ENCODE measurements around the gene PRR7.
A peak's percentile ranks its signal among the peaks of the same experiment; 100 is the strongest.

The PRR7 gene

DNA sequence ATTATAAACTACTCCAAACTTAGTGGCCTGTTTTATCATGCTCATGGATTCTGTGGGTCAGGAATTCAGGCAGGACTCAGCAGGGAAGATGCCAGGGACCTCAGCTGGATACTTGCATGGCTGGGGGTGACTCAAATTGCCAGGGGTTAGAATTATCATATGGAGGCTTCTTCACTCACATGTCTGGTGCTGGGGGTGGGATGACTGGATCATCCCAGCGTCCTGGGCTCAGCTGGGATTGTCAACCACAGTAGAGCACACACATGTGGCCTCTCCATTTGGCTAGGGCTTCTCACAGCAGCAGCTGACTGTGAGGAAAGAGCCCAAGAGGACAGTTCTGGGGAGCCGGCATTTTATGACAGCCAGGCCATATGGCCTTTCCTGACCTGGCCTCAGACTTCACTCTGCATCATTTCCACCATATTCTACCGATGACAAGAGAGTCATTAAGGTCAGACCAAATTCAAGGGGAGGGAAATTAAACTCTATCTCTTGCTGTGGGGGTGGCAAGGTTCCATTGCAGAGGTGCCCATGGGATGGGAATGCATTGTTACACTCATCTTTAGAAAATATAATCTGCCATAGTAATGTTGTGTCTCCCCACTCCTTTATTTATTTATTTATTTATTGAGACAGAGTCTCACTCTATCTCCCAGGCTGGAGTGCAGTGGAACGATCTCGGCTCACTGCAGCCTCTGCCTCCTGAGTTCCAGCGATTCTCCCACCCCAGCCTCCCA is 25.4 kb upstream of the PRR7 start:
- DNase-seq (ENCODE audit: insufficient read length, low spot score) (no peak), FAIRE-seq (no peak)

DNA sequence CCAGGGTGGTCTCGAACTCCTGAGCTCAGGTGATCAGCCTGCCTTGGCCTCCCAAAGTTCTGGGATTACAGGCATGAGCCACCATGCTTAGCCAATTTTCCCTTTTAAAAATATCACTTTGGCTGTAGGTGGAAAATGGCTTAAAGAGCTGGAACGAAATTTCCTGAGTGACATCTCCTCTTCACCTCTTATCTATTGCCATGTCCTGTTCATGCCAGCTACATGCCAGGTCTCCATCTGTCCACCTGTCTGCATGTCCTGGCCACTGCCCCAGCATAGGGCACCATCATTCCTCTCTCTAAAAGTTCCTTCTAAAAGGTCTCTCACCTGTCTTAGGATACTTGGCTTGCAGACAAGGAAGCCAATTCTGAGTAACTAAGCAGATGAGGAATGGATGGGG is 22.9 kb upstream of the PRR7 start:
- DNase-seq (ENCODE audit: insufficient read length, low spot score) (no peak), FAIRE-seq (no peak)

DNA sequence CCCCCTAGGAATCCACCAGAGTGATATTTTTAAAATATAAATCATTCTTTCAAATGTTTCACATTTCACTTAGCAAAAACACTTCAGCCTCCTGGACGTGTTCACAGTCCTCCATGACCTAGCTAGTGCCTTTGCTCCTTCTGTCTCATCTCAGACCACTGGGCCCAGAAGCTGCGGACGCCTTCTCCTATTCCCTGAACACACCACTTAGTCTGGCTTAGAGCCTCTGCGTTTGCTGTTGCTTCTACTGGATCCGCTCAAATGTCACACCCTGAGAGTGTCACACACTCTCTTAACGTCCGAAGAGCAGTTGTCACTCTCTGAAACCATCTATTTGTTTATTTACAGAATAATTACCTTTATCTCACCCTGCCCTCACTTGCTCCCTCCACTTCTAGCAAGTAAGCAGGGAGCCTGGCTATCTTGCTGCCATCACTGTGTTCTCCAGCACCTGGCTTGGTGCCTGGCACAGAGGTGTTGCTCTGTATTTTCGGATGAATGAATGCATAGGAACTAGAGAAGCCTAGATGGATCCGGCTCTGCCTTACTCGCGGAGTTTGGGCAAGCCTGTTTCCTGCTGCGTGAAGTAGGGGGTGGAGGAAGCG is 21.3 kb upstream of the PRR7 start:
- FAIRE-seq = no peak
- DNase-seq (ENCODE audit: insufficient read length, low spot score) = no peak

DNA sequence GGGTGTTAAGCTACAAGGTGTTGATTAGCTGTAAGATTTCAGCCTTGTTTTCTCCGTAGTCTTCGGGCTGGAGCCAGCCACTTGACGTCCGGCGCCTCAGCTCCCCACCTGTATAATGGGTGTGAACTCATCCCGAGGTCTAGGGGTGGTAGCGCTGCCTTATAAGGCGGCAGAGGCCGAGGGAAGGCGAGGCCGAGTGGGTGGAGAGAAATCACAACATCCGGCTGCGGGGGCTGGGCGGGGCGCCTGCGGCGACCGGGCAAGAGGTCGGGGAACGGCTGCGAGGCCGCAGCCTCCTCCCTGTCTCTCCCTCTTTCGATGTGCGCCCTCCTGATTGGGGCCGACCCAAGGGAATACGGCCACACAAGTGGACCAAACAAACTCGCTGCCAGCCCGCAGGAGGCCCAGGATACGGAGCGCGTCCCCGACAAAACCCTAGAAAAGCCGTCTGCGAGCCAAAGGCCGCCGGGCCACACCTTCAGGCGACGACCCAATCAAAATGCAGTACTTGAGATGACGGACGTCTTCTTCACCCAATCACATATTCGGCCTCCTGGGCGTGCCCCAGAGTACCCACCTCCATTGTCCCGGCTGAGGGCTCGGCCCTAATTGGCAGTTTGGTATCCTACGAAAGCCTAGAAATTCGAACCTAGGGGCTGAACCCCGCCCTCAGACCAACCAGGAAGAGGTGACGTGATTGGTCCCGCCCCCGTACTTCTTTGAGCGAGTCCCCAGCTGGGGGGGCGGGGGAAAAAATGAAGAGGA is 20.6 kb upstream of the PRR7 start:
- FAIRE-seq = peak; percentile 95
- DNase-seq (ENCODE audit: insufficient read length, low spot score) = peak; percentile 94

DNA sequence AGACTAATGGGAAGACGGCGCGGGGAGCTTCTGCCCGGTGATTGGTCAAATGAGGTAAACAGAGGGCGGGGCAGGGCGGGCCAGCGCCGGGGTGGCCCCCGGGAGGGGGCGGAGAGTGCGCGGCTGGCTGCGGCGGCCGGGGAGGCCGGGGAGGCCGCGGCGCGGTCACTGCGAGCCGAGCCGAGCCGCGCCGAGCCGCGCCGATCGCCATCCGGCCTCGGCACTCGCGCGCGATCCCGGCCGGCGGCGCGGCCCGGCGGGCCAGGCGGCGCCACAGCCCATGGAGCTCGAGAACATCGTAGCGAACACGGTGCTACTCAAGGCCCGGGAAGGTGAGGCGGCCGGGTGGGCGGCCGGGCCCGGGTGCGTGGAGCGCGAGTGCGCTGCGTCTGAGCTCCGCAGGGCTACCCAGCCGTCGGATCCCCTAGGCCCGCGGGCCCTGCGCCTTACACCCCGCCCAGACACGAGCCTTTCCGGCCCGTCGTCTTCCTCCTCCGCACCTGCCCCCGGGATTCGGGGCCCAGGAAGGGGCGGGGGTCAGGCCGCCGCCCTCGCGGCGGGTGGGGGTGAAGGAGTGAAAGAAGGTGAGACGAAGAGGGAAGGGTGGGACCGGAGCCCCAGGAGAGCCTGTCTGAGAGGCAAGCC is 19.9 kb upstream of the PRR7 start, which contains the start of gene GRK6:
TSS of gene GRK6 (plus strand) at position 111 of the 645 bp plus-strand sequence. CDS start at position 281, 170 bp downstream.
- DNase-seq (ENCODE audit: insufficient read length, low spot score) (no peak), FAIRE-seq (no peak)

DNA sequence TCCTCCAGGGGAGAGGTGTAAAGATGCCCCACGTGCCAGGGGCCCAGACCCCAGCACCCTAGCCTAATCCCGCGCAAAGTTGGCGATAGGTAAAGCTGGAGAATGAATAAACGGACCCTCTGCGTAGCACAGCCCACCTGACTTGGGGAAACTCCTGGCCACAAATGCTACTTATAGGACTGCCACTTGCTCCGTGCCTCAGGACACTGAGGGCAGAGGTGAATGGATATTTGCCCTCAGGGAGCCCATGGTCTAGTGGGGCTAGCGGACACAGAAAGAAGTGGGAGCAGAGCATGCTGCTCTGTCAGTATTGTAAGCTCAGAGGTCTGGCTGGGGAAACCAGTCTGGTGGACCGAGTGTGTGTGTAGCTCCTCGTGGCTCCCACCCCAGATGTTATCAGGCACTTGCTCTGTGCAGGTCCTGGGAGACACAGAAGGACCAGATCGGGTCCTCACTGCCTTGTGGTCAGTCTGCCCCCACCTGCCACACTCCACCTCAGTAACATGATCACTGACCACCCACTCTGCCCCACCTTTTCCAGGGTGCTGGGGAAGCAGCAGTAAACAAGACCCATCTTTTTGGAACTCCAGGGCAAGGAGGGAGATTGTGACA is 19.3 kb upstream of the PRR7 start:
- no peak for FAIRE-seq
- no peak for DNase-seq (ENCODE audit: insufficient read length, low spot score)

DNA sequence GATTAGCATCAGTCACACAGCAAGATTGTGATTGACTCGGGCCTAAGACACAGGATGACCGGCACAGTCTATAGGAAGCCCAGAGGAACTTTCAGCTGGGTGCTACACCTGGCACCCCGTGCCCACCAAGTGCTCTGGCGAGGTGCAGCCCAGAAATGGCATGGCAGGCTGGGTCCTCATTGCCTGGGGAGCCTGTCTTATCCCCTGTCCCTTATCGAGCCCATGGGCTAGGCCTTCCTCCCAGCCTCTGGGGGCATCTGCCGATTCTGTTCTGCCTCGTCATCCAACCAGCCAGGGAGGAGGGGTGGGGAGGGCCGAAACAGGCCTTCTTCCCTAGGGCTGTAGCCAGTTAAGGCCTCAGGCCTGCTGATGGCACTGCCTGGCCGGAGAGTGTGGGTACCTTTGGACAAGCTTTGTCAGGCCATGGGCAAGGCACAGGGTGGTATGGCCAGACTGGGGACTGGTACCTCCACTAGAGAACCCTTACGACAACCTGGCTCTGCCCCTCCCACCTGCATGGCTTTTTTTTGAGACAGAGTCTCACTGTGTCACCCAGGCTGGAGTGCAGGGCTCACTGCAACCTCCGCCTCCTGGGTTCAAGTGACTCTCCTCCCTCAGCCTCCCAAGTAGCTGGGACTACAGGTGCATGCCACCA is 18.6 kb upstream of the PRR7 start:
- DNase-seq (ENCODE audit: insufficient read length, low spot score) (no peak), FAIRE-seq (peak; percentile 81)

DNA sequence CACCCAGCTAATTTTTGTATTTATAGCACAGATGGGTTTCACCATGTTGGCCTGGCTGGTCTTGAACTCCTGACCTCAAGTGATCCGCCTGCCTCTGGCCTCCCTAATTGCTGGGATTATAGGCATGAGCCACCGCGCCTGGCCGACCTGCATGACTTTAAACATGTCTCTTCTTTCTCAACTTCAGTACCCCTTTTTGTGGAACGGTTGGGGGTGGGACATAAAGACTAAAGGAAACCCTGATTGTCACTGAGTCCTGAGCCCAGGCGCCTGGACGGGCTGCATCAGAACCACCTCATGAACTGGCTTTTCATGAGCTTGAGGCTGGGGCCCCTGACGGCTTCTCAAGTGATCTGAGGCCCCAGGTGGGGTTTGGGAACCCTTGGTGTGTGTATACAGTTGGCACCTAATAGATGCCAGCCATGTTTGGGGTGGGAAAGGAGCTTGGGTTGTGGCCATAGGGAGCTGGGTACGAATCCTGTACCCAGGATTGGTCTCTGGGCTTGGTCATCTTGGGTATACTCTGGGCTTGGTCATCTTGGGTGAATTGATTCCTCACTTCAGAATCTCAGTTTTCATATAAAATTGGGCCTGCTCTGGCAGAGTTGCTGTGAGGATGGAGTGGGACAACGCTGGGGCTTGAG is 17.9 kb upstream of the PRR7 start:
- FAIRE-seq = no peak
- DNase-seq (ENCODE audit: insufficient read length, low spot score) = no peak

DNA sequence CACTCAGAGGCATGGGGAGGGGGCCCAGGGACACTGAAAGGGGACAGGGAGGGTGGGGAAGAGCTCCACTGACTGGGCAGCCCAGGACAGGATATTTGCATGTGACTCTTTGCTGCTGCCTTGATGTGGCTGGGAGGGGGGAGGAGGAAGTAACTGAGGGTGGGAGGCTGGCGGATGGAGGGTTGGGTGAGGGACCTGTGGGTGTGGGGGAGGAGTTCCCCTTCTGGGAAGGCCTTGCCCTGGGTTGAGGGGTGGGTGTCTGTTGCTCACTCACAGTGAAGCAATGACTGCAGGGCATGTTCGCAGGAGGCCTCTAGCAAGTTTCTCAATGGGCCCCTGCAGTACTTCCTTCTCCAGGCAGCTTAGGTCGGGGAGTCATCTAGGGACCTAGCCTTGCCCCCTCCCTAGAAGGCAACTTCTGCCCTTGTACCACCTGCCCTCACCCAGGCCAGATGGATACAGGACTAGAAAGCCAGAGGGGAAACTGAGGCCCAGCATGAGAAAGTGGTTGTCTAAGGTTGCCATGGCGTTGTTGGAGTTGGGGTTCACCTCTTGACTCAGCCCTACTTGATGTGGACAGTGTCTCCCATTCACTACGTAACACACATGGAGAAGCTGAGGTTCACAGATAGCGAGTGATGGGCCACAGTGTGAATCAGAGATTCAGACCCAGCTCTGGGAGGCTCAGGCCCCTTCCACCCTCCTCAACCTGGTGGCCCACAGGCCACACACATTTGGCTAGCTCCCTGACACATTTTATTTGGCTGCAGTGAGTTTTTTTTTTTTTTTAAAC is 17.2 kb upstream of the PRR7 start:
- FAIRE-seq = peak; percentile 83
- DNase-seq (ENCODE audit: insufficient read length, low spot score) = no peak

DNA sequence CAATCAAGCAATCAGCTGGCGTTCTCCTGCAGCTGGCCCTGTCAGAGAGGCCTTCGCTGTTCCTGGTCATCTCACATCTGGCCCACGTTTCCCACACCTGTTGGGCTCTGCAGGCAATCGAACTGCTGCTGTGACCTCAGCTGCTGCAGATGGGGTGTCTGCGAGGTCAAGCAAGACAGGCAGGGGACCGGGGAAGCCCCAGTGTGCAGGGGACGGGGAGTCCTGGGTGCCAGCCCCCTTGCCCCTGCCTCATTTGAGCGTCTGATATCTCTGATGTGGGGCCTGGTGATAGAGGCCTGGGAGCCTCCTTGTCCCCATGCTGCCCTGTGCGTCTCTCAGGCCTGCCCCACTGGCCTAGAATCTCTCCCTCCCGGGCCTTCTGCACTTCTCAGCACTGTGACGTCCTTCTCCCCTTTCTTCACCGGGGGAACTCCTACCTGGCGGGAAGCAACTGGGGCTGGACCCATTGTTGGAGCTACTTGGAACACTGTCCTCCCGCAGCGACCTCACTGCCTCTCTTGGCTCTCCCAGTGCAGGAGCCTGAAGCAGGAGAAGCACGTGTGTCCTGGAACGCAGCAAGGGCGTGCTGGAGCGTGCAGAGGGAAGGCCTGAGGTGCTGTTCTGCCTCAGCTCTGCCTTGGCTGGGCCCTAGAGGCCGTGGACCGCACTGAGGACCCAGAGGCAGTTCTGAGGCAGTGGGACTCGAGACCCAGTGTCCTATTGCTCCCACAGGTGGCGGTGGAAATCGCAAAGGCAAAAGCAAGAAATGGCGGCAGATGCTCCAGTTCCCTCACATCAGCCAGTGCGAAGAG is 16.3 kb upstream of the PRR7 start:
- DNase-seq (ENCODE audit: insufficient read length, low spot score) (no peak), FAIRE-seq (peak; percentile 81)

DNA sequence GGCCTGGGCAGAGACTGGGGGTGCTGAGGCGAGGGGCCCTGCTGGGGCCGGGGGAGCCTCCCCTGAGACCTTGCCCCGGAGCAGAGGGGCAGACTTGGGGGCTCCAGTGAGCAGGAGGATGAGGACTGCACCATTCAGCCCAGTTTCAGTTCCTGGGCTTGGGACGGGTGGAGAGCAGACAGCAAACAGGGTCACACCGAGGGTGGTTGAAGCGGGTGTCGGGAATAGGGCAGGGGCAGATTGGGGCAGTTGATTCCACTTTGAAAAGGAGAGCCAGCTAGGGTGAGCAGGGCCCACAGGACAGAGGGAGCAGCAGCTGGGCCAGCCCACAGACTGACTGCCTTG is 15.7 kb upstream of the PRR7 start:
- DNase-seq (ENCODE audit: insufficient read length, low spot score) (no peak), FAIRE-seq (peak; percentile 74)

DNA sequence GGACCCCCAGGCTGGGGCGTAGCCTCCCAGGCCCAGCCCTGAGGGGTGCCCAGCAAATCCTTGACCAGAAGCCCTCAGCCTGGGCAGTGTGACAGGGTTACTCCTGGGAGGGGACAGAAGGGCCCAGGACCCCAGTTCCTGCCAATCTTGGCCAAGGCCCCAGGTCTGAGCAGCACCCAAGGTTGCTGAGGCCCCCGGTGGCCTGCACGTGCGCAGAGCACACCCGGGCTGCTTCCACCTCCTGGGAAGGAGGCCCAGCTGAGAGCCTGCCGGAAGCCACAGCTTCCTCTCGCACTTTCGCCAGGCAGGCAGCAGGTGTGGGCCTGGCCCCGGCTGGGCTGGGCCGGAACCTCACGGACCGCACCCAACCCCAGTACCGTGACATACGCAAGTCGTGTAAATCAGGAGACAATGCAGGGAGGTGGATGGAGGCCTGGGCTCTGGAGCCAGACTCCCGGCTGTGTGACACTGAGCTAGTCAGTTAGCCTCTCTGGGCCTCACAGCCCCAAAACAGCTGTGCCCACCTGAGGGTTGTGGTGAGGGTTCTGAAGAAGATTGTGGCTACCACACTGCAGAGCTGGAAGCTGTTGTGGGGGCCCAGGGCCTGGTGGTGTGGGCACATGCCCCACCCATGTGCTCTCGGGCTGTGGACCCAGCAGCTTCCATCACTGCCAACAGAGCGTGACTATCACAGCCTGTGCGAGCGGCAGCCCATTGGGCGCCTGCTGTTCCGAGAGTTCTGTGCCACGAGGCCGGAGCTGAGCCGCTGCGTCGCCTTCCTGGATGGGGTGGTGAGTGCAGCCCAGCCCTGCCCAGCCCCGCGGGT is 15.1 kb upstream of the PRR7 start:
- FAIRE-seq = peak; percentile 97
- no peak for DNase-seq (ENCODE audit: insufficient read length, low spot score)

DNA sequence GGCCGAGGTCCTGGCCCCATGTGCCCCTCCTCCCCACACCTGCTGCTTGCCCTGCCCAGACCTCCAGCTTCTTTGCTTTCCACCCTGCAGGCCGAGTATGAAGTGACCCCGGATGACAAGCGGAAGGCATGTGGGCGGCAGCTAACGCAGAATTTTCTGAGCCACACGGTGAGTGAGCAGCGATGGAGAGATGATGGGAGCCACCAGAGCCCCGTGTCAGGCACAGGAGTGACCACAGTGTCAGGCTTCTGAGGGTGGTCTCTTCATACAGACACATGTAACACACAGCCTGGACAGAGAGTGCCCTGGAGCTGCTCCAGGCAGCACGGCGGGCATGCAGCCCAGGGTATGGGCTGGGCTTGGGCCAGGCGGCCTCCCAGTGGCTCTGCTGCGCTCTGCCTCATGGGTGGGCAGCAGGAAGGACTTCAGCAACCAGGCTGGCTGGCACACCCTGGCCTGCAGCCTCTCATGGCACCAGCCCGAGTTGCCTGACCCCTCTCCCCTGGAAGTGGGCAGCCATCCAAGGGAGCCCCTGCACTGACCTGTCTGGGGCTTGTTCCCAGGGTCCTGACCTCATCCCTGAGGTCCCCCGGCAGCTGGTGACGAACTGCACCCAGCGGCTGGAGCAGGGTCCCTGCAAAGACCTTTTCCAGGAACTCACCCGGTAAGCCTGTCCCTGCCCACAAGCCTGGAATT is 14.3 kb upstream of the PRR7 start:
- no peak for FAIRE-seq

DNA sequence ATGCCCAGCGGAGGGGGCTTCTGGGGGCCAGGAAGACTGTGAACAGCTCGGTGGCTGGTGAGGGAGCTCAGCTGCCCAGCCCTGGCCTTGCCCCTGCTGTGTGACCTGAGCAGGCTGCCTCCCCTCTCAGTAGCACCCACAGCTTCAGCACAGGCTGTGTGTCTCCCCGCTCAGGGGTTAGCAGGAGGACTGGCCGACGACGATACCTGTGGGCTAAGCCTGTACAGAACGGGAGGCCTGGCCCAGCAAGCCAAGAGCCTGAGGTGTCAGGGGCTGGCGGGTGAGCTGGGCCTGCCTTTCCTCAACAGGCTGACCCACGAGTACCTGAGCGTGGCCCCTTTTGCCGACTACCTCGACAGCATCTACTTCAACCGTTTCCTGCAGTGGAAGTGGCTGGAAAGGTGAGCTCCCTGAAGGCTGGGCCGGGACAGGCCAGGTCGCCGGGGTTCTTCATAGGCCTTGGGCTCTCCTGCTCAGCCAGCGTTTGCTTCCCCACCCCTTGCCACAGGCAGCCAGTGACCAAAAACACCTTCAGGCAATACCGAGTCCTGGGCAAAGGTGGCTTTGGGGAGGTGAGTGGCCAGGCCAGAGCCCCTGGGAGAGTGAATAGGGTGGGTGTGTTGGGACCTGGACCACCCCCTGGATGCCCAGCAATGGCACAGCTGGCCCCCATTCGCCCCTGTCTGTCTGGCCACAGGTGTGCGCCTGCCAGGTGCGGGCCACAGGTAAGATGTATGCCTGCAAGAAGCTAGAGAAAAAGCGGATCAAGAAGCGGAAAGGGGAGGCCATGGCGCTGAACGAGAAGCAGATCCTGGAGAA is 13.6 kb upstream of the PRR7 start:
- no peak for FAIRE-seq
- DNase-seq (ENCODE audit: insufficient read length, low spot score) = no peak

More for the DNA sequence above, 14.3 kb upstream of the PRR7 start:
- DNase-seq (ENCODE audit: insufficient read length, low spot score) = no peak

DNA sequence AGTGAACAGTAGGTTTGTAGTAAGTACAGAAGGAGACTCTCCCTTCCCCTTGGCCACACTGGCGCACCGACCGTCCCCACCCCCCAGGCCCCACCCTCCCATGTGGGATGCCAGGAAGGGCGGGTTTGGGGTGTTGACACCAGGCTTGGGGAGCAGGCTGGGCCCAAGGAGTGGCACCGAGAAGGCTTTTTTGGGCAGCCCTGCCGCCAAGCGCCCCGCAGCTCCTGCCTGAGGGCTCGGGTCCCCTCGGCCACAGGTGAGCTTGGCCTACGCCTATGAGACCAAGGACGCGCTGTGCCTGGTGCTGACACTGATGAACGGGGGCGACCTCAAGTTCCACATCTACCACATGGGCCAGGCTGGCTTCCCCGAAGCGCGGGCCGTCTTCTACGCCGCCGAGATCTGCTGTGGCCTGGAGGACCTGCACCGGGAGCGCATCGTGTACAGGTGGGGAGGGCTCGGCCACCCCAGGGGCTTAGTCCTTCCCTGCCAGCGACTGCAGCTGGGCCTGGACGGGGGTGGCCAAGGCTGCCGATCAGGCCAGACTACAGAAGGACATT is 12.9 kb upstream of the PRR7 start:
- FAIRE-seq (no peak), DNase-seq (ENCODE audit: insufficient read length, low spot score) (no peak)

DNA sequence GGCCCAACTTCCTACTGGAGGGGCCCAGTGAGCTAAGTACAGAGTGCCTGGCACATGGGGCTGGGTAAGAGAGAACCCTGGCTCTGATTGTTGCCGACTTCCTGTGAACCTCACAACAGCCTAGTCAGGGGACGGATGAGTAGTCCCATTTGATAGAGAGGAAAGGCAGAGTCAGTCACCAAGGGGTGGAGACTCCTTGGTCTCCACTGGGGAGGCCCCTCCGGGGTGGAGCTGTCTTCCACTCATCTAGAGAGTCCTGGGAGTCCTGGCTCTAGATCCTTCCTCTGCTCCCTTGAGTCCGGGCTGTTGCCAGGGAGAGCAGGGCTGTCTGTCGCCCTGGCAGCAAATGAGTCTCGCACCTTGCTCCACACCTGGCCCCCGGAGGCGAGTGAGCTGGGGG is 12.2 kb upstream of the PRR7 start:
- FAIRE-seq = no peak
- DNase-seq (ENCODE audit: insufficient read length, low spot score) = no peak
